GM21515 (cell line): ENCODE measurements around the gene ZNF664.

Experiments used
- ATAC-seq: cut with Tn5 transposase; IDR thresholded peaks from one replicate; pipeline ENCODE4 v1.9.1; 2021; ENCODE audit not compliant: unreplicated experiment

Gene ZNF664

GRCh38 chr12:124059752-124060151 is 86.7 kb downstream of the ZNF664 start:
- ATAC-seq = no peak
